GM12878 (cell line): ENCODE data around the gene GSTA4. TPM values are rescaled to one million over a fixed set of nuclear protein-coding genes. Genes with fewer than 3 reads are reported as not detected.

ENCODE experiments used
- ATAC-seq: fragments of 200-7000 bp; cut with Tn5 transposase; 3 replicates; pipeline ENCODE4 v1.9.1; 2020; ENCODE audit warnings: mild to moderate bottlenecking, moderate library complexity
- BruUV-seq: library from RNA; stranded (reverse); fragments of 400-500 nt; replicated peaks from 2 replicates; lab custom pipeline; 2021; lab: Mats Ljungman, UMichigan
- CTCF ChIA-PET: fragments of 300-600 bp; sonication (Branson Sonifier 250); formaldehyde crosslinking; extraction: SDS; loops from one replicate; lab custom pipeline; 2021; ENCODE audit warnings: inconsistent platforms; lab: Yijun Ruan, JAX
- POLR2A ChIA-PET: fragments of 350-600 bp; formaldehyde crosslinking; extraction: SDS; loops from one replicate; lab custom pipeline; 2021; ENCODE audit warnings: inconsistent platforms; lab: Charles Lee
- RAD21 ChIA-PET: fragments of 300-600 bp; sonication (Branson Sonifier 250); formaldehyde crosslinking; loops from one replicate; lab custom pipeline; 2023; ENCODE audit warnings: antibody characterized with exemption; ENCODE audit not compliant: unreplicated experiment; lab: Charles Lee
- SMC1A ChIA-PET: fragments of 300-600 bp; sonication (Branson Sonifier 250); formaldehyde crosslinking; loops from one replicate; lab custom pipeline; 2023; ENCODE audit not compliant: unreplicated experiment, uncharacterized antibody; lab: Charles Lee
- DNase-seq: peaks from one replicate; pipeline ENCODE4 v3.0.0-alpha.2; 2011; ENCODE audit warnings: low read depth, low spot score
- FAIRE-seq: peaks from 3 replicates; lab custom pipeline; 2011; peaks lifted over from hg19 to GRCh38; lab: Jason Lieb, UNC
- H2AFZ ChIP-seq: 2 replicates; pipeline ENCODE4 v1.6.0; 2011; ENCODE audit warnings: low read depth, low read length, control low read depth; ENCODE audit not compliant: control insufficient read depth
- H3K27ac ChIP-seq: 2 replicates; pipeline ENCODE4 v1.5.1; 2011; ENCODE audit warnings: control low read depth; ENCODE audit not compliant: control insufficient read depth, insufficient read depth
- H3K27me3 ChIP-seq, 2 experiments: replicated peaks in 1 of 2; 2 replicates each; pipeline versions ENCODE4 v1.6.0 to v1.6.1; 2011; ENCODE audit warnings: low read length in 1 of 2; ENCODE audit not compliant: control insufficient read depth in 2 of 2, insufficient read depth in 2 of 2
- H3K36me3 ChIP-seq, 2 experiments: 2 replicates each; pipeline ENCODE4 v1.5.1; 2011; ENCODE audit warnings: low read length in 1 of 2; ENCODE audit not compliant: control insufficient read depth in 2 of 2, insufficient read depth in 2 of 2
- H3K4me1 ChIP-seq: 2 replicates; pipeline ENCODE4 v1.6.1; 2011; ENCODE audit warnings: mild to moderate bottlenecking, low read length, moderate library complexity, mixed read lengths; ENCODE audit not compliant: control insufficient read depth, insufficient read depth
- H3K4me2 ChIP-seq: 2 replicates; pipeline ENCODE4 v1.6.0; 2011; ENCODE audit warnings: control low read depth; ENCODE audit not compliant: control insufficient read depth, insufficient read depth
- H3K4me3 ChIP-seq: fragments of 200-600 bp; sonication (generic); 2 replicates; pipeline ENCODE4 v1.5.1; 2016
- H3K79me2 ChIP-seq: 2 replicates; pipeline ENCODE4 v1.6.0; 2011; ENCODE audit warnings: low read length; ENCODE audit not compliant: control insufficient read depth, insufficient read depth
- H3K9ac ChIP-seq: 2 replicates; pipeline ENCODE4 v1.8.0; 2011; ENCODE audit warnings: low read length, control low read depth, mixed read lengths; ENCODE audit not compliant: control insufficient read depth, insufficient read depth
- H3K9me3 ChIP-seq: replicated peaks from 3 replicates; pipeline ENCODE4 v1.5.1; 2011; ENCODE audit warnings: mild to moderate bottlenecking, low read length; ENCODE audit not compliant: control insufficient read depth, insufficient read depth
- H4K20me1 ChIP-seq: 2 replicates; pipeline ENCODE4 v1.6.0; 2011; ENCODE audit not compliant: control insufficient read depth, insufficient read depth
- FOXK2 ChIP-seq: fragments of 450-650 bp; IDR thresholded peaks from 2 replicates; pipeline ENCODE4 v1.6.1; 2017; ENCODE audit warnings: mild to moderate bottlenecking, moderate library complexity
- MEF2A ChIP-seq: IDR thresholded peaks from 2 replicates; pipeline ENCODE4 v1.6.1; 2011; ENCODE audit warnings: low read depth, mild to moderate bottlenecking, low read length, moderate library complexity; ENCODE audit not compliant: insufficient read depth
- NBN ChIP-seq: fragments of 450-650 bp; IDR thresholded peaks from 2 replicates; pipeline ENCODE4 v1.6.1; 2016
- PML ChIP-seq: IDR thresholded peaks from 2 replicates; pipeline ENCODE4 v1.6.1; 2012; ENCODE audit warnings: low read length, inconsistent platforms
- USF1 ChIP-seq: IDR thresholded peaks from 2 replicates; pipeline ENCODE4 v1.6.1; 2011; ENCODE audit warnings: borderline replicate concordance, low read depth, mild to moderate bottlenecking, moderate library complexity, mixed read lengths, low read length; ENCODE audit not compliant: insufficient read depth; ENCODE audit errors: extremely low read length
- YY1 ChIP-seq: IDR thresholded peaks from 2 replicates; pipeline ENCODE4 v1.6.1; 2011; ENCODE audit warnings: low read depth, mild to moderate bottlenecking, low read length
- WGBS: methylation state at CpG from one replicate; pipeline ENCODE4 v1.1.6; 2016; ENCODE audit warnings: low lambda C conversion rate; ENCODE audit not compliant: insufficient replicate concordance, insufficient coverage; ENCODE audit errors: missing lambda C conversion rate; 5-methylcytosine and 5-hydroxymethylcytosine counted together
- in situ Hi-C: fragments of 300-500 bp; cut with MboI; formaldehyde crosslinking; loops from 9 replicates; pipeline ENCODE4 v1.14.3; 2018; ENCODE audit warnings: mixed read lengths
- intact Hi-C: fragments of 100-400 bp; cut with micrococcal nuclease; formaldehyde crosslinking; loops from one replicate; pipeline ENCODE4 v1.14.2; 2022; ENCODE audit not compliant: unreplicated experiment
- polyA plus RNA-seq, 11 experiments: library from polyadenylated mRNA; depleted of rRNA in 4 of 11; unstranded in 6 of 11; stranded (reverse) in 5 of 11; fragments of >200 nt; fragmentation: Nextera tagmentation in 4 of 11; fragmentation: Illumina TruSeq in 1 of 11; extraction: Ambion mirVana in 4 of 11; extraction: Trizol in 1 of 11; gene quantifications; 1 replicate in 1 of 11; 2 replicates in 10 of 11; pipeline versions ENCODE4 v1.2.1 to v1.2.3, GENCODE V29; 2011 to 2016; ENCODE audit warnings: inconsistent platforms in 2 of 11, missing spikeins in 2 of 11, low read depth in 1 of 11
- total RNA-seq, 4 experiments: library from RNA; depleted of rRNA in 3 of 4; stranded (reverse); fragments of >200 nt in 3 of 4; fragmentation: Illumina TruSeq in 1 of 4; extraction: Trizol in 1 of 4; gene quantifications; 2 replicates each; pipeline versions ENCODE4 v1.2.1 to v1.2.3, GENCODE V29; 2013 to 2021

Gene GSTA4
- total and polyA plus RNA-seq, 10 of the 15 experiments (the other 5 are each of a cell fraction or from before 2014, with no cell fraction given): 1.9 to 9.7 (median 4.4) TPM

- no peak for DNase-seq
- Histone ChIP-seq H2AFZ (no peak overlapping the region), H3K9me3 (no peaks in the 10 kb centered on the region)
- in situ Hi-C loops: no loop called here
- WGBS: 100% methylated on average over 1 of the region's 1 CpG
- POLR2A ChIA-PET: interaction anchor here (0.6 kb wide), 1 partner anchor 30 kb away, joined by 3 read pairs; no protein-coding TSS in a partner anchor
- TF ChIP-seq MEF2A (no peak), FOXK2 (no peak), NBN (no peak)
- TF ChIP-seq, all 136 proteins: peak for 0
- intact Hi-C loops: no loop called here
- Histone ChIP-seq H3K9ac (no peak overlapping the region), H3K36me3 (peaks cover 2% of the 10 kb centered on the region in 2 experiments; a peak in 2 of 4 replicates), H3K4me3 (no peak overlapping the region), H3K27me3 (no peaks in the 10 kb centered on the region), H3K4me1 (no peaks in the 10 kb centered on the region), H3K27ac (no peak overlapping the region), H3K4me2 (no peak overlapping the region), H3K79me2 (no peaks in the 10 kb centered on the region), H4K20me1 (no peaks in the 10 kb centered on the region; the same call in 1 of the 2 replicates)
- FAIRE-seq (no peak), ATAC-seq (no peak)
- ChIA-PET SMC1A (interaction anchor here (0.5 kb wide), 1 partner anchor 775 kb away, joined by 3 read pairs; no protein-coding TSS in a partner anchor), CTCF (no interaction called here), RAD21 (no interaction called here)
- BruUV-seq: no TSS peak
Observed at GRCh38 chr6:53038141-53038540, 43.1 kb upstream of the GSTA4 start.

GRCh38 chr6:53035549-53036213, 40.6 kb upstream of the GSTA4 start:
- ChIA-PET POLR2A (no interaction called here), CTCF (no interaction called here), SMC1A (no interaction called here), RAD21 (no interaction called here)
- BruUV-seq: no TSS peak
- in situ Hi-C loops (no loop called here), intact Hi-C loops (no loop called here)
- WGBS: 56% methylated on average over 8 of the region's 8 CpGs
- no peaks in the 10 kb centered on the region for H3K9me3 ChIP-seq
- ATAC-seq (no peak), FAIRE-seq (no peak), DNase-seq (no peak)
- no peaks in the 10 kb centered on the region; the same call in 1 of the 2 replicates for H4K20me1 ChIP-seq
- no peak overlapping the region for H3K4me2 ChIP-seq
- no peak overlapping the region for H3K4me3 ChIP-seq
- no peak overlapping the region for H3K9ac ChIP-seq
- H3K27ac ChIP-seq: no peak overlapping the region
- H3K27me3 ChIP-seq: no peaks in the 10 kb centered on the region
- H3K36me3 ChIP-seq: peaks cover 2% of the 10 kb centered on the region in 2 experiments; a peak in 3 of 4 replicates
- no peaks in the 10 kb centered on the region for H3K79me2 ChIP-seq
- H3K4me1 ChIP-seq: no peaks in the 10 kb centered on the region
- H2AFZ ChIP-seq: no peak overlapping the region
- TF ChIP-seq PML (no peak), USF1 (no peak), YY1 (no peak)
